ENCODE measurements around the gene OLFML3.

OLFML3 gene

DNA sequence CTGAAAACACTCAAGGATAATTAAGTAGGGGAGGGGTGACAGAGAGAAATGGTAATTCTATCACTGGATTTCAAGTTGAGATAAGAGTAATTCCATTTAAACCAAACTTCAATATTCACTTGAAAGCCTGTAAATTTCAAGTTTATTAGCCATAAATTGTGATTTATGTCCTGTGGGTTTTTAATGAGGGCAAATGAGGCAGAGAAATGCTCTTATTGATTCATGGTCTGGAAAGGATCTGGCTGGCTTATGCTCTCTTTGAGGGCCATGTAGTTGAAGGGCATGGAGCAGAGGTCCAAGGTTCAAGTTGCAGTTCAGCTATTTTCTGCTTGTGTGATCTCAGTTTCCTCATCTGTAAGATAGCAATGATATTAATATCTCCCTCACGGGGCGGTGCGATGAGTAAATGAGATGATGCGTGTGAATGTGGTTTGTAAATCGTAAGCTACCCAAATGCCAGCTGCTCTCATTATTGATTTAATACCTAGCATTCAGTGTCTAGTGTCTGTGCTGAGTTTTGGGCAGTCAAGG is 12.3 kb downstream of the OLFML3 start:
- Histone ChIP-seq H3K4me2 (ENCODE audit: low read depth, low read length, poor library complexity, severe bottlenecking) (no peak overlapping the region), H3K79me2 (ENCODE audit: insufficient read depth, low read length) (no peaks in the 10 kb centered on the region), H3K9me3 (ENCODE audit: insufficient read depth, low read length) (peaks cover 13% of the 10 kb centered on the region; the same call in 1 of the 2 replicates), H3K27me3 (ENCODE audit: low read length) (no peaks in the 10 kb centered on the region), H3K9ac (ENCODE audit: low read length) (no peak overlapping the region), H3K36me3 (ENCODE audit: low read length) (no peaks in the 10 kb centered on the region), H2AFZ (ENCODE audit: low read depth, low read length, severe bottlenecking) (no peak overlapping the region), H3F3A (ENCODE audit: insufficient read depth) (no peaks in the 10 kb centered on the region), H3K4me3 (ENCODE audit: insufficient read depth, low read length, poor library complexity, severe bottlenecking) (no peak overlapping the region), H3K27ac (ENCODE audit: low read depth, low read length) (no peak overlapping the region), H4K20me1 (ENCODE audit: low read depth, low read length) (no peaks in the 10 kb centered on the region), H3K9me2 (replicated peaks; ENCODE audit: insufficient read depth, low read length) (no peaks in the 10 kb centered on the region)
- TF ChIP-seq EZH2phosphoT487 (conservative IDR thresholded peaks at IDR 0.05; ENCODE audit: low read length) = no peak
- no peak for TF ChIP-seq CTCF (IDR thresholded peaks at IDR 0.05; ENCODE audit: insufficient read depth, low read length, poor library complexity, severe bottlenecking)

DNA sequence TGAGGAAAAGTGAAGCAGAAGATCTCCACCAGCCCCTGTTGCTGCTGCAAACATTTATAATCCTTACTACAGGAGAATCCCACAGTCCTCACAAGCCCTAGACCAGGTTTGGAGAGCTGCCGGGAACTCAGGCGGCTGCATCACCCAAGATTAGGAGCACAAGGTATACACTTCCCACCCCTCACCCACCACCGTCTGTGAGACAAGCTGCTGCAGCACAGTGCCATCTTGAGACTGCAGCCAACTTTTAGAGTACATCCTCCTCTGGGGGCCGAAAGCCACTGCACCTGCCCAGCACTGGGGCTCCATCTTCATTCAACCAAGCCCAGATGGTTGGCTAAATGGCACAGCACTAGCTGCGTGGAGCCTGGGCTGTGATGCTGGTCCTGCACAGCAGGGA is 13.8 kb downstream of the OLFML3 start:
- no peak overlapping the region for H3K4me3 ChIP-seq (ENCODE audit: insufficient read depth, low read length, poor library complexity, severe bottlenecking)
- H3K9me3 ChIP-seq (ENCODE audit: insufficient read depth, low read length) = peaks cover 13% of the 10 kb centered on the region; the same call in 1 of the 2 replicates
- no peaks in the 10 kb centered on the region for H3K79me2 ChIP-seq (ENCODE audit: insufficient read depth, low read length)
- H3K36me3 ChIP-seq (ENCODE audit: low read length) = no peaks in the 10 kb centered on the region
- no peaks in the 10 kb centered on the region for H3K9me2 ChIP-seq (replicated peaks; ENCODE audit: insufficient read depth, low read length)
- H3K9ac ChIP-seq (ENCODE audit: low read length) = no peak overlapping the region
- H3F3A ChIP-seq (ENCODE audit: insufficient read depth) = no peaks in the 10 kb centered on the region
- H3K27ac ChIP-seq (ENCODE audit: low read depth, low read length) = no peak overlapping the region
- TF ChIP-seq CTCF (IDR thresholded peaks at IDR 0.05; ENCODE audit: insufficient read depth, low read length, poor library complexity, severe bottlenecking) (no peak), EZH2phosphoT487 (conservative IDR thresholded peaks at IDR 0.05; ENCODE audit: low read length) (no peak)
- no peak overlapping the region for H3K4me2 ChIP-seq (ENCODE audit: low read depth, low read length, poor library complexity, severe bottlenecking)
- no peak overlapping the region for H2AFZ ChIP-seq (ENCODE audit: low read depth, low read length, severe bottlenecking)
- H3K27me3 ChIP-seq (ENCODE audit: low read length) = no peaks in the 10 kb centered on the region
- no peaks in the 10 kb centered on the region for H4K20me1 ChIP-seq (ENCODE audit: low read depth, low read length)

GRCh38 chr1:113993766-113994165 is 14.5 kb downstream of the OLFML3 start:
- Histone ChIP-seq H4K20me1 (ENCODE audit: low read depth, low read length) (no peaks in the 10 kb centered on the region), H3K9ac (ENCODE audit: low read length) (no peak overlapping the region), H3K9me3 (ENCODE audit: insufficient read depth, low read length) (peaks cover 13% of the 10 kb centered on the region; the same call in 1 of the 2 replicates), H3K4me2 (ENCODE audit: low read depth, low read length, poor library complexity, severe bottlenecking) (no peak overlapping the region), H3K27me3 (ENCODE audit: low read length) (no peaks in the 10 kb centered on the region), H3K9me2 (replicated peaks; ENCODE audit: insufficient read depth, low read length) (no peaks in the 10 kb centered on the region), H3K79me2 (ENCODE audit: insufficient read depth, low read length) (no peaks in the 10 kb centered on the region), H3K27ac (ENCODE audit: low read depth, low read length) (no peak overlapping the region), H3F3A (ENCODE audit: insufficient read depth) (no peaks in the 10 kb centered on the region), H3K36me3 (ENCODE audit: low read length) (no peaks in the 10 kb centered on the region), H3K4me3 (ENCODE audit: insufficient read depth, low read length, poor library complexity, severe bottlenecking) (no peak overlapping the region), H2AFZ (ENCODE audit: low read depth, low read length, severe bottlenecking) (no peak overlapping the region)
- TF ChIP-seq CTCF (IDR thresholded peaks at IDR 0.05; ENCODE audit: insufficient read depth, low read length, poor library complexity, severe bottlenecking) (no peak), EZH2phosphoT487 (conservative IDR thresholded peaks at IDR 0.05; ENCODE audit: low read length) (no peak)
